Caco-2 (cell line): ENCODE measurements around the gene MINDY1. TPM values are rescaled to one million over a fixed set of nuclear protein-coding genes. Genes with fewer than 3 reads are reported as not detected.

Source experiments
- BruUV-seq: library from RNA; stranded (reverse); fragments of 400-500 nt; replicated peaks from 2 replicates; lab custom pipeline; 2021; lab: Mats Ljungman, UMichigan
- CTCF ChIA-PET: fragments of 300-600 bp; sonication (Branson Sonifier 250); formaldehyde crosslinking; loops from one replicate; lab custom pipeline; 2022; ENCODE audit warnings: antibody characterized with exemption; lab: Charles Lee
- POLR2A ChIA-PET: fragments of 300-600 bp; sonication (Branson Sonifier 250); formaldehyde crosslinking; loops from one replicate; lab custom pipeline; 2022; ENCODE audit warnings: antibody characterized with exemption; lab: Charles Lee
- DNase-seq, 2 experiments: peaks; one replicate each; pipeline versions ENCODE4 v3.0.0 to v3.0.0-alpha.2; 2020 to 2022
- H3K27me3 ChIP-seq: replicated peaks from 2 replicates; pipeline ENCODE4 v1.6.0; 2011; ENCODE audit warnings: low read length; ENCODE audit not compliant: control insufficient read depth, insufficient read depth
- H3K36me3 ChIP-seq: 2 replicates; pipeline ENCODE4 v1.5.1; 2011; ENCODE audit warnings: low read length; ENCODE audit not compliant: control insufficient read depth, insufficient read depth
- H3K4me1 ChIP-seq: fragments of 250-450 bp; sonication (Bioruptor Pico); 2 replicates; pipeline ENCODE4 v1.5.1; 2020; ENCODE audit warnings: mild to moderate bottlenecking
- H3K4me3 ChIP-seq: 2 replicates; pipeline ENCODE4 v1.5.1; 2011; ENCODE audit warnings: low read depth, mild to moderate bottlenecking, control low read depth, low read length
- H3K9me3 ChIP-seq: fragments of 250-450 bp; sonication (Bioruptor Pico); 2 replicates; pipeline ENCODE4 v1.5.1; 2020; ENCODE audit warnings: mild to moderate bottlenecking, moderate library complexity
- H3K27ac Mint-ChIP-seq: one replicate; pipeline ENCODE4 v1.8.0; 2022; ENCODE audit warnings: mixed read lengths; ENCODE audit not compliant: unreplicated experiment
- H3K27me3 Mint-ChIP-seq: one replicate; pipeline ENCODE4 v1.8.0; 2022; ENCODE audit warnings: mixed read lengths; ENCODE audit not compliant: insufficient read depth, unreplicated experiment
- H3K36me3 Mint-ChIP-seq: one replicate; pipeline ENCODE4 v1.8.0; 2022; ENCODE audit warnings: mild to moderate bottlenecking, mixed read lengths; ENCODE audit not compliant: insufficient read depth, unreplicated experiment
- H3K4me1 Mint-ChIP-seq: one replicate; pipeline ENCODE4 v1.8.0; 2022; ENCODE audit warnings: low read depth, mixed read lengths; ENCODE audit not compliant: unreplicated experiment
- H3K4me3 Mint-ChIP-seq: one replicate; pipeline ENCODE4 v1.8.0; 2022; ENCODE audit warnings: mild to moderate bottlenecking, moderate library complexity, mixed read lengths; ENCODE audit not compliant: unreplicated experiment
- H3K9me3 Mint-ChIP-seq: one replicate; pipeline ENCODE4 v1.8.0; 2022; ENCODE audit warnings: mixed read lengths; ENCODE audit not compliant: unreplicated experiment
- CTCF ChIP-seq, 2 experiments: fragments of 200-600 bp in 1 of 2; IDR thresholded peaks; 1 replicate in 1 of 2; 2 replicates in 1 of 2; pipeline versions ENCODE4 v1.5.1 to v1.8.0; 2011 to 2022; ENCODE audit warnings: antibody characterized with exemption in 1 of 2, control low read depth in 1 of 2, inconsistent platforms in 1 of 2, low read depth in 1 of 2, low read length in 1 of 2, mild to moderate bottlenecking in 1 of 2, moderate library complexity in 1 of 2; ENCODE audit not compliant: insufficient read depth in 1 of 2, severe bottlenecking in 1 of 2, unreplicated experiment in 1 of 2
- intact Hi-C: fragments of 100-400 bp; cut with micrococcal nuclease; formaldehyde crosslinking; loops from one replicate; pipeline ENCODE4 v1.10.0; 2022; ENCODE audit not compliant: unreplicated experiment
- total RNA-seq: library from RNA; stranded (reverse); gene quantifications from 2 replicates; pipeline ENCODE4 v1.2.3, GENCODE V29; 2022

Gene MINDY1
- total RNA-seq, 1 experiment from 2014 or later: 15.6 TPM

- no peak for DNase-seq
- ChIA-PET POLR2A (interaction anchor here (1.1 kb wide), 1 partner anchor 11 kb away, joined by 3 read pairs; no protein-coding TSS in a partner anchor), CTCF (no interaction called here)
- intact Hi-C loops: no loop called here
- Histone ChIP-seq H3K4me1 (peaks cover 35% of the 10 kb centered on the region), H3K9me3 (no peaks in the 10 kb centered on the region), H3K27me3 (no peaks in the 10 kb centered on the region), H3K4me3 (no peak overlapping the region), H3K36me3 (peaks cover 16% of the 10 kb centered on the region)
- Mint-ChIP-seq H3K36me3 (peaks cover 92% of the 10 kb centered on the region), H3K4me1 (peaks cover 54% of the 10 kb centered on the region), H3K27ac (peak overlapping the region; percentile 68), H3K4me3 (no peak overlapping the region), H3K9me3 (no peaks in the 10 kb centered on the region), H3K27me3 (no peaks in the 10 kb centered on the region)
- TF ChIP-seq CTCF (IDR thresholded peaks at IDR 0.05; ENCODE audit: insufficient read depth in 1 of 2, low read depth in 1 of 2, low read length in 1 of 2, severe bottlenecking in 1 of 2, unreplicated experiment in 1 of 2): no peak
- no TSS peak for BruUV-seq
Observed at GRCh38 chr1:150966011-150966410, 40.7 kb downstream of the MINDY1 start.

GRCh38 chr1:150965605-150966004 lies 41.1 kb downstream of the MINDY1 start:
- Mint-ChIP-seq H3K27ac (no peak overlapping the region), H3K4me3 (no peak overlapping the region), H3K27me3 (no peaks in the 10 kb centered on the region), H3K36me3 (peaks cover 96% of the 10 kb centered on the region), H3K9me3 (no peaks in the 10 kb centered on the region), H3K4me1 (peaks cover 50% of the 10 kb centered on the region)
- Histone ChIP-seq H3K27me3 (no peaks in the 10 kb centered on the region), H3K9me3 (no peaks in the 10 kb centered on the region), H3K4me3 (no peak overlapping the region), H3K4me1 (peaks cover 31% of the 10 kb centered on the region), H3K36me3 (peaks cover 18% of the 10 kb centered on the region)
- TF ChIP-seq CTCF (IDR thresholded peaks at IDR 0.05; ENCODE audit: insufficient read depth in 1 of 2, low read depth in 1 of 2, low read length in 1 of 2, severe bottlenecking in 1 of 2, unreplicated experiment in 1 of 2): no peak
- ChIA-PET CTCF (no interaction called here), POLR2A (interaction anchor here (0.8 to 1.1 kb wide), 2 partner anchors 9 to 11 kb away, joined by 3 read pairs; partner anchors contain the start of gene CERS2)
- intact Hi-C loops: no loop called here
- no peak for DNase-seq
- BruUV-seq: TSS peak; percentile 40

GRCh38 chr1:150964164-150964489 lies 42.6 kb downstream of the MINDY1 start:
- CTCF ChIA-PET: interaction anchor here (1.0 kb wide), 1 partner anchor 17 kb away, joined by 3 read pairs; no protein-coding TSS in a partner anchor
- TF ChIP-seq CTCF (IDR thresholded peaks at IDR 0.05; ENCODE audit: insufficient read depth in 1 of 2, low read depth in 1 of 2, low read length in 1 of 2, severe bottlenecking in 1 of 2, unreplicated experiment in 1 of 2): no peak
- H3K36me3 Mint-ChIP-seq: peaks cover 98% of the 10 kb centered on the region

More at GRCh38 chr1:150964164-150964489, 42.6 kb downstream of the MINDY1 start:
- intact Hi-C loops: no loop called here
- Histone ChIP-seq H3K4me1 (peaks cover 18% of the 10 kb centered on the region), H3K27me3 (no peaks in the 10 kb centered on the region), H3K9me3 (no peaks in the 10 kb centered on the region), H3K4me3 (no peak overlapping the region), H3K36me3 (peaks cover 18% of the 10 kb centered on the region)
- no peaks in the 10 kb centered on the region for H3K27me3 Mint-ChIP-seq
- DNase-seq: no peak
- H3K4me1 Mint-ChIP-seq: peaks cover 47% of the 10 kb centered on the region
- no peak overlapping the region for H3K4me3 Mint-ChIP-seq
- H3K27ac Mint-ChIP-seq: no peak overlapping the region
- H3K9me3 Mint-ChIP-seq: no peaks in the 10 kb centered on the region
- POLR2A ChIA-PET: interaction anchor here (1.5 kb wide), 1 partner anchor 10 kb away, joined by 3 read pairs; no protein-coding TSS in a partner anchor
- TSS peak; percentile 20 for BruUV-seq
